GM21515 (cell line): ENCODE results near the gene PRDM11.

Experiments used
- ATAC-seq: cut with Tn5 transposase; IDR thresholded peaks from one replicate; pipeline ENCODE4 v1.9.1; 2021; ENCODE audit not compliant: unreplicated experiment

Gene PRDM11

GRCh38 chr11:45173064-45173463 lies 26.6 kb downstream of the PRDM11 start:
- ATAC-seq = no peak

DNA sequence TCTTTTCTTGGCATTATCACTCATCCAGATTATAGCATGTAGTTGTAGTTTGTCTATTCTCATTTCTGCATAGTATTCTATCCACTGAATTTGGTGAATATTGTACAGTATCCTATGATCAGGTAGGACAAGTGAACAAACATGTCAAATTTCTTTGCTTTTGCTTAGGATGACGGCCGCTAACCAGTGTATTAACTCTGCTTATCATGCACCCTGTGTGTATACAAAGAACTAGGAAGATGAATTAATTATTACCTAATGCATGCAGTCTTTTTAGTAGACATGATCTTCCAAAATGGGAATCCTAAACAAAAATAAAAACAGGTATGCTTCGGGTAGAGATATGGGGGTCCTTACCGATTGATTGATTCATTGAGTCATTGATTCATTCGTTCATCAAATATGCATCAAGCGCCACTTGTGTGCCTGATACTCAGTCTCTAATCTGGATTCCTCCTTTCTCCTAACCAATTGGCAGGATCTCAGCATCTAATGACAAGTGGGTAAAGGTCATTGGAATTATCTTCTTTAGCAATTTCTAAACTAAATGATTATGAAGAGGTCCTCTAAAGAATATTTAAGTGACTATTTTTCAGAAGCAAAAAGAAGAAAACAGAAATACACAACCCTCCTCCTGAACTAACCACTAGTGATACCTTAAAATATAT lies 27.9 kb downstream of the PRDM11 start:
- ATAC-seq = no peak

DNA sequence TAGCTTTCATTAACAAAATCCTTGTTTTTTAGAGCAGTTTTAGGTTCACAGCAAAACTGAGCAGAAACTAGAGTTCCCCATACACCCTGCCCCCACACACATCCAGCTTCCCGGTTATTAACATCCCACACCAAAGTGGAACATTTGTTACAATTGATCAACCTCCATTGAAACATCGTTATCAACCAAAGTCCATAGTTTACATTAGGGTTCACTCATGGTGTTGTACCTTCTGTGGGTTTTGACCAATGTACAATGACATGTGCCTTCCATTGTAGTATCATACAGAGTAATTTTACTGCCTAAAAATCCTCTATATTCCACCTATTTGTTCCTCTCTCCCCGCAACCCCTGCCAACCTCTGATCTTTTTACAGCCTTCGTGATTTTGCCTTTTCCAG lies 28.5 kb downstream of the PRDM11 start:
- ATAC-seq = no peak

DNA sequence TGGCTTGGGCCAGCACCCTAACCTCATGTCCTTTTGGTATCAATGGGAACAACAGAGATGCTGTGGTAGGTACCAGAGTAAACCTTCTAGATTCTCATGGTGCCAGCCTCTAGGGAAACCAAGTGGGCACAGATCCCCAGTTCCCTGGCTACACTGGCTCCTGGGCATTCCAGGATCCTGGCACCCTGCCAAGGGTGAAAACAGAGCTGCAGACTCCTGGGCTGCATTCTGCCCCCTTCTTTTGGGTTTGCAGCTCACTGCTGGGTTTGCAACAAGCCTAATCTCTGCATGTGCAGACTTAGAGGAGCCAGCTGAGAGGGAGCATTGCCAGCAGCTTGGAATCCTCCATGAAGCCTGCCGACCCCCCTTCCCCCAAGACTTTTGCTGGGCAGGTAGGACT lies 30.6 kb downstream of the PRDM11 start:
- ATAC-seq = no peak

GRCh38 chr11:45178223-45178622 lies 31.8 kb downstream of the PRDM11 start:
- no peak for ATAC-seq

- ATAC-seq = no peak
Measured at GRCh38 chr11:45178890-45179671, 32.6 kb downstream of the PRDM11 start.

- ATAC-seq = no peak
Measured at GRCh38 chr11:45179686-45180178, 33.3 kb downstream of the PRDM11 start.

- no peak for ATAC-seq
Measured at GRCh38 chr11:45180179-45180847, 33.9 kb downstream of the PRDM11 start.

GRCh38 chr11:45180848-45181192 lies 34.4 kb downstream of the PRDM11 start:
- no peak for ATAC-seq

- ATAC-seq = no peak
Measured at GRCh38 chr11:45181193-45181888, 34.9 kb downstream of the PRDM11 start.

- no peak for ATAC-seq
Measured at GRCh38 chr11:45181889-45182550, 35.6 kb downstream of the PRDM11 start.

GRCh38 chr11:45182902-45183301 lies 36.5 kb downstream of the PRDM11 start:
- ATAC-seq = no peak

DNA sequence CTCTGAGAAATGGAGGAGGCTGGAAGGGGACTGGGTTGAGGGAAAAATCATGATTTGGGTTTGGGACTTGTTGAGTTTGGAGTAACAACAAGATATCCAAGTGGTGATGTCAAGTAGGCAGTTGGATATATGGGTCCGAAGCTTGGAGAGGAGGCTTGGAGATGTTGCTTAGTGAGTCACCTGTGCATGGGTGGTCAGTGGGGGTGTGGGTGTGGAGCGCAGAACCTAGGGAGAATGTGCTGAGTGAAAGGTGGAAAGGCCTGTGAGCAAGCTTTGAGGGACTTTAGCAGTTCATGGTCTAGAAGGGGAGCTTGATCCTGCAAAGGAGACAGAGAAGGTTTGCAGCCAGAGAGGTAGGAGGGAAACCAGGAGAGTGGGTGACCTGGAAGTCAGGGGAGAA lies 38.2 kb downstream of the PRDM11 start:
- no peak for ATAC-seq

DNA sequence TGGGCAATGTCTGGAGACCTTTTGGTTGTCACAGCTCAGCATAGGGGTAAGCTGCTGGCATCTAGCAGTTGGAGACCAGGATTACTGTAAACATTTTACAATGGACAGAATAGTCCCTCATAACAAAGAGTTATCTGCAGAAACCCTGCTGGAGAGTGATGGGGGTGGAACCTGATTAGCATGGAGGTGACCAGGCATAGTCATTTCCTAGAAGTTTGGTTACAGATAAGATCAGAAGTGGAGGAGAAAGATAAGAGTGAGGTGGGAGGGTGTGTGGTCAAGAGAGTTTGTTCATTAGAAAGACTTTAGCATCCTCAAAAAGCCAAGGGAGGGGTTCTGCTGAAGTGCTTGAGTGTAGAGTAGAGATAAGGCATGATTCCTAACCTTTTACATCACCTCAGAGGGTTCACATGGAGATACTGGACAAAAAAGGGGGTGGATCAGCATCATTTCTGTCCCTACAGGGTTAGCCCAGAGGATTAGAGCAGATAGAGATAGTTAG lies 38.8 kb downstream of the PRDM11 start:
- no peak for ATAC-seq

DNA sequence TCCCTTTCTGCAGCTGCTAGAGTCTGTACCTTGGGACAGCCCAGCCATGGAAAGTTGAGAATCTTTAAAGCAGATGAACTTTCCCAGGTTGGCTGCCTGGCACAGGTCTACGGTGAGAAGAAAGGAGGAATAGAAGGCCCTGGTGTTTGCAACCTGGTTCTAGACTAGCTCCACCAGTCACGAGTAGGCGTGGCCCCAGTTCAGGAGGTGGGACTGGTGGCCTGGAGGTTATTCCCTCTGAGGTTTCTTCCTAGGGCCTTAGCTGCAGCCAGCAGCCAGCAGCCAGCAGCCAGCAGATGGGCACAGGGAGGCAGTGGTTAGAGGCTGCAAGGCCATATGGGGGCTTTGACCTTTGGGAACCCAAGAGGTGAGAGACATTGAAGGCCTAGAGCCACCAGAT lies 40.9 kb downstream of the PRDM11 start:
- no peak for ATAC-seq

- no peak for ATAC-seq
Measured at GRCh38 chr11:45188127-45188526, 41.7 kb downstream of the PRDM11 start.

DNA sequence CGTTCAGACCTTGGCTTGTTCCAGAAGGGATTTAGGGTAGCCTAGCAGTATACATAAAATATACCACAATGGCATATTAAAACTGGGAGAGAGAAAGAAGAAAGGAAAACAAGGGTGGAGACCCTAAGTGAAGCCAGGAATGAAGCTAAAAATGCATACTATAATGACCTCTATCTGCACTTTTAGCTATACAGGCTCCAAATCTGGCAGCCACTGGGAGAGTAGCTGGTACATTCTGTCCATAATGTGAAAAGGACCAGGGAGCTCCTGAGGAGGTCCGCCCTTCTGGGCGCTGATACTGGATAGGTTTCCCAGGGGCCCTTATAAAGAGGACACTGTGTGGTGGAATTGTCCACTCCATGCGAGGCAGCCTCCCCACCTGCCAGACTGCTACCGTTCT lies 42.8 kb downstream of the PRDM11 start:
- ATAC-seq = no peak

- ATAC-seq = no peak
Measured at GRCh38 chr11:45193695-45194094, 47.3 kb downstream of the PRDM11 start.

- ATAC-seq = no peak
Measured at GRCh38 chr11:45204761-45205160, 58.3 kb downstream of the PRDM11 start.

GRCh38 chr11:45205978-45206377 lies 59.5 kb downstream of the PRDM11 start:
- ATAC-seq = no peak

DNA sequence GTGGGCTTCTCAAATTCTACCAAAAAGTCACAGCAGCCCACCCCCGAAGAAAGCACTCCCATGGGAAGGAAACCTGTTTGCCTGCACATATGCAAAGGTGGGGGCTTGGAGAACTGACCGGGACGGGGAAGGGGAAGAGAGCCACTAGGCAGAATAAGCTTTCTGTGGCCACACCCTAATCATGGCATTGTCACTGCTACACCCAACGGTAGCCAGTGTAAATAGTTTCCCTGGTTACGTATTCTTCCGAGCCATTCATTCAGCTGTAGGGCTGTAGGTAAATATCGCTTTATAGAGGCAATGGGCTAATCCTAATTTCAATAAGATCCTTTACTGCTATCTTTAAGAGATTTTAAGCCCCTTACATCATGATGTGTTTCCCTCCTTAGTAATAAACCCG lies 61.7 kb downstream of the PRDM11 start:
- no peak for ATAC-seq
